IMR-90 (cell line): ENCODE data around the gene FOXP1. TPM values are rescaled to one million over a fixed set of nuclear protein-coding genes. Genes with fewer than 3 reads are reported as not detected.

Source experiments
- ATAC-seq: fragments of 200-7000 bp; cut with Tn5 transposase; 2 replicates; pipeline ENCODE4 v1.9.1; 2020; ENCODE audit warnings: low read depth, mild to moderate bottlenecking, moderate library complexity
- BruUV-seq: library from RNA; stranded (reverse); fragments of 400-500 nt; replicated peaks from 2 replicates; lab custom pipeline; 2021; lab: Mats Ljungman, UMichigan
- CTCF ChIA-PET: fragments of 300-600 bp; formaldehyde crosslinking; extraction: SDS; loops from one replicate; lab custom pipeline; 2021; ENCODE audit warnings: antibody characterized with exemption; lab: Yijun Ruan, JAX
- POLR2A ChIA-PET: fragments of 300-600 bp; sonication (Branson Sonifier 250); formaldehyde crosslinking; loops from one replicate; lab custom pipeline; 2022; ENCODE audit warnings: antibody characterized with exemption; ENCODE audit not compliant: unreplicated experiment; lab: Charles Lee
- DNase-seq: peaks from one replicate; pipeline ENCODE4 v3.0.0; 2013
- H2AFZ ChIP-seq: replicated peaks from 2 replicates; pipeline ENCODE3; 2013; ENCODE audit warnings: low read length, mild to moderate bottlenecking; ENCODE audit not compliant: poor library complexity
- H2AK5ac ChIP-seq: 2 replicates; pipeline ENCODE4 v1.6.1; 2013; ENCODE audit warnings: low read depth, low read length, inconsistent platforms
- H2AK9ac ChIP-seq: replicated peaks from 2 replicates; pipeline ENCODE3; 2013; ENCODE audit warnings: mild to moderate bottlenecking, low read depth, low read length, moderate library complexity; ENCODE audit not compliant: poor library complexity
- H2BK120ac ChIP-seq: 2 replicates; pipeline ENCODE4 v1.6.1; 2013; ENCODE audit warnings: low read depth, low read length, inconsistent platforms
- H2BK15ac ChIP-seq: 3 replicates; pipeline ENCODE4 v1.6.1; 2013; ENCODE audit warnings: low read depth, low read length, inconsistent platforms
- H2BK20ac ChIP-seq: 2 replicates; pipeline ENCODE4 v1.6.1; 2013; ENCODE audit warnings: low read depth, mild to moderate bottlenecking, inconsistent platforms, low read length, moderate library complexity
- H2BK5ac ChIP-seq: 2 replicates; pipeline ENCODE4 v1.6.1; 2013; ENCODE audit warnings: mild to moderate bottlenecking, low read depth, low read length, inconsistent platforms; ENCODE audit not compliant: poor library complexity, severe bottlenecking
- H3K14ac ChIP-seq: replicated peaks from 2 replicates; pipeline ENCODE4 v1.6.1; 2013; ENCODE audit warnings: low read depth, low read length, inconsistent platforms
- H3K18ac ChIP-seq: 2 replicates; pipeline ENCODE4 v1.6.1; 2013; ENCODE audit warnings: low read depth, low read length, control low read depth
- H3K23ac ChIP-seq: 2 replicates; pipeline ENCODE4 v1.6.1; 2013; ENCODE audit warnings: low read depth, low read length, inconsistent platforms
- H3K27ac ChIP-seq: 2 replicates; pipeline ENCODE4 v1.5.1; 2013; ENCODE audit warnings: mild to moderate bottlenecking, control low read depth, low read length; ENCODE audit not compliant: insufficient read depth
- H3K27me3 ChIP-seq: 2 replicates; pipeline ENCODE4 v1.6.1; 2013; ENCODE audit warnings: low read length; ENCODE audit not compliant: control insufficient read depth, insufficient read depth
- H3K36me3 ChIP-seq: 2 replicates; pipeline ENCODE4 v1.6.1; 2013; ENCODE audit warnings: low read length, mixed read lengths; ENCODE audit not compliant: control insufficient read depth, insufficient read depth
- H3K4ac ChIP-seq: 2 replicates; pipeline ENCODE4 v1.6.1; 2013; ENCODE audit warnings: low read depth, low read length, inconsistent platforms
- H3K4me1 ChIP-seq: 2 replicates; pipeline ENCODE4 v1.6.1; 2013; ENCODE audit warnings: low read length, mixed read lengths; ENCODE audit not compliant: control insufficient read depth, insufficient read depth
- H3K4me2 ChIP-seq: 2 replicates; pipeline ENCODE4 v1.6.1; 2013; ENCODE audit warnings: low read depth, mild to moderate bottlenecking, control low read depth, low read length, moderate library complexity
- H3K4me3 ChIP-seq: 2 replicates; pipeline ENCODE4 v1.5.1; 2013; ENCODE audit warnings: low read depth, mild to moderate bottlenecking, control low read depth, low read length, moderate library complexity; ENCODE audit not compliant: insufficient read depth
- H3K56ac ChIP-seq: 2 replicates; pipeline ENCODE4 v1.6.1; 2013; ENCODE audit warnings: low read length, inconsistent platforms; ENCODE audit not compliant: insufficient read depth; ENCODE audit errors: extremely low read depth
- H3K79me1 ChIP-seq, 2 experiments: 2 replicates each; pipeline ENCODE4 v1.6.1; 2013; ENCODE audit warnings: low read length in 2 of 2, inconsistent platforms in 1 of 2, low read depth in 1 of 2
- H3K9ac ChIP-seq: 2 replicates; pipeline ENCODE4 v1.6.1; 2013; ENCODE audit warnings: low read depth, low read length, control low read depth
- H3K9me1 ChIP-seq: 2 replicates; pipeline ENCODE4 v1.6.1; 2013; ENCODE audit warnings: low read length, inconsistent platforms; ENCODE audit not compliant: insufficient read depth
- H3K9me3 ChIP-seq: 2 replicates; pipeline ENCODE4 v1.6.1; 2013; ENCODE audit warnings: low read length; ENCODE audit not compliant: control insufficient read depth, insufficient read depth
- H4K20me1 ChIP-seq: 2 replicates; pipeline ENCODE4 v1.6.1; 2013; ENCODE audit warnings: low read length, inconsistent platforms; ENCODE audit not compliant: insufficient read depth
- H4K5ac ChIP-seq: 2 replicates; pipeline ENCODE4 v1.6.1; 2013; ENCODE audit warnings: mild to moderate bottlenecking, low read depth, low read length, control low read depth
- H4K8ac ChIP-seq, 2 experiments: 2 replicates each; pipeline ENCODE4 v1.6.1; 2013; ENCODE audit warnings: low read depth in 2 of 2, low read length in 2 of 2, control low read depth in 1 of 2, inconsistent platforms in 1 of 2
- H4K91ac ChIP-seq: 2 replicates; pipeline ENCODE4 v1.6.1; 2013; ENCODE audit warnings: low read depth, low read length, inconsistent platforms; ENCODE audit not compliant: insufficient read depth
- BHLHE40 ChIP-seq: fragments of 150-350 bp; IDR thresholded peaks from 2 replicates; pipeline ENCODE4 v1.6.1; 2016; ENCODE audit warnings: mild to moderate bottlenecking, low read depth, low read length
- CEBPB ChIP-seq: IDR thresholded peaks from 2 replicates; pipeline ENCODE4 v1.6.1; 2012; ENCODE audit warnings: low read depth, low read length, improper control_type of control experiment
- CHD1 ChIP-seq: IDR thresholded peaks from 2 replicates; pipeline ENCODE4 v1.6.1; 2012; ENCODE audit warnings: low read depth, low read length, improper control_type of control experiment
- CTCF ChIP-seq: conservative IDR thresholded peaks from 2 replicates; pipeline ENCODE4 v1.5.1; 2012; ENCODE audit warnings: mild to moderate bottlenecking, low read depth, low read length, improper control_type of control experiment
- ELK1 ChIP-seq: fragments of 150-350 bp; IDR thresholded peaks from 2 replicates; pipeline ENCODE4 v1.6.1; 2016; ENCODE audit warnings: low read depth, mild to moderate bottlenecking, low read length, moderate library complexity, borderline replicate concordance
- FOS ChIP-seq: fragments of 150-350 bp; IDR thresholded peaks from 2 replicates; pipeline ENCODE4 v1.6.1; 2016; ENCODE audit warnings: low read depth, low read length
- MAZ ChIP-seq: IDR thresholded peaks from 2 replicates; pipeline ENCODE4 v1.6.1; 2012; ENCODE audit warnings: low read depth, mild to moderate bottlenecking, low read length, improper control_type of control experiment, moderate library complexity, borderline replicate concordance
- MXI1 ChIP-seq: IDR thresholded peaks from 2 replicates; pipeline ENCODE4 v1.6.1; 2012; ENCODE audit warnings: low read depth, mild to moderate bottlenecking, low read length, moderate library complexity, borderline replicate concordance
- NFE2L2 ChIP-seq: fragments of 150-350 bp; IDR thresholded peaks from 2 replicates; pipeline ENCODE4 v1.6.1; 2016; ENCODE audit warnings: low read depth, mild to moderate bottlenecking, low read length
- POLR2A ChIP-seq: IDR thresholded peaks from 2 replicates; pipeline ENCODE4 v1.6.1; 2012; ENCODE audit warnings: mild to moderate bottlenecking, low read depth, low read length
- RAD21 ChIP-seq: IDR thresholded peaks from 2 replicates; pipeline ENCODE4 v1.6.1; 2012; ENCODE audit warnings: low read length, improper control_type of control experiment
- RFX5 ChIP-seq: IDR thresholded peaks from 2 replicates; pipeline ENCODE4 v1.8.0; 2012; ENCODE audit warnings: low read depth, mild to moderate bottlenecking, low read length, moderate library complexity
- SMC3 ChIP-seq: fragments of 150-350 bp; IDR thresholded peaks from 2 replicates; pipeline ENCODE4 v1.6.1; 2016; ENCODE audit warnings: low read depth, mild to moderate bottlenecking, antibody characterized with exemption, low read length, moderate library complexity
- USF2 ChIP-seq: fragments of 150-350 bp; IDR thresholded peaks from 2 replicates; pipeline ENCODE4 v1.6.1; 2017; ENCODE audit warnings: mild to moderate bottlenecking, antibody characterized with exemption, low read length, low read depth
- WGBS, 2 experiments: methylation state at CpG; one replicate each; pipeline versions ENCODE4 v1.1.5 to v1.1.7; 2013; ENCODE audit warnings: missing lambda C conversion rate in 2 of 2; ENCODE audit not compliant: insufficient read length in 1 of 2; ENCODE audit errors: extremely low coverage in 2 of 2; 5-methylcytosine and 5-hydroxymethylcytosine counted together
- dilution Hi-C: fragments of 300-500 bp; cut with HindIII; formaldehyde crosslinking; loops from one replicate; pipeline ENCODE4 v1.14.3; 2018; ENCODE audit warnings: low sequenced_read_pairs; ENCODE audit not compliant: unreplicated experiment
- in situ Hi-C: fragments of 300-500 bp; cut with MboI; formaldehyde crosslinking; loops from 3 replicates; pipeline ENCODE4 v1.14.3; 2019; ENCODE audit warnings: low sequenced_read_pairs, inconsistent platforms, mixed read lengths
- intact Hi-C: fragments of 100-400 bp; cut with micrococcal nuclease; formaldehyde crosslinking; loops from 2 replicates; pipeline ENCODE4 v1.10.0; 2022
- polyA plus RNA-seq, 3 experiments: library from polyadenylated mRNA; depleted of rRNA; stranded (reverse); fragments of >200 nt; gene quantifications; 2 replicates each; pipeline ENCODE4 v1.2.3, GENCODE V29; 2012; ENCODE audit warnings: low replicate concordance in 1 of 3
- total RNA-seq: library from RNA; depleted of rRNA; stranded (reverse); fragments of >200 nt; gene quantifications from 2 replicates; pipeline ENCODE4 v1.2.3, GENCODE V29; 2012

The FOXP1 gene
- total and polyA plus RNA-seq, 2 of the 4 experiments (the other 2 are of a cell fraction): 37.0 to 132 TPM

GRCh38 chr3:71080517-71081083 lies 502.9 kb downstream of the FOXP1 start:
- no peak overlapping the region for H2BK5ac ChIP-seq
- dilution Hi-C loops: no loop called here
- H3K56ac ChIP-seq: no peak overlapping the region
- ChIA-PET CTCF (no interaction called here), POLR2A (interaction anchor here (0.7 kb wide), 1 partner anchor 465 kb away, joined by 3 read pairs; no protein-coding TSS in a partner anchor)
- no peak overlapping the region for H3K4me2 ChIP-seq
- H3K9ac ChIP-seq: no peak overlapping the region
- peak overlapping the region; percentile 24; the same call in 1 of the 2 replicates for H3K23ac ChIP-seq
- H2AK9ac ChIP-seq: no peak overlapping the region
- no peak overlapping the region for H2BK120ac ChIP-seq
- H3K4ac ChIP-seq: no peak overlapping the region
- peak overlapping the region; percentile 45; the same call in 1 of the 2 replicates for H2AK5ac ChIP-seq
- ATAC-seq (no peak), DNase-seq (no peak)
- 0 out of 2 replicates have a peak, but pooled peaks cover 3% of the 10 kb centered on the region for H3K36me3 ChIP-seq
- H4K5ac ChIP-seq: no peak overlapping the region
- no peak overlapping the region for H3K18ac ChIP-seq
- H2BK15ac ChIP-seq: no peak overlapping the region
- peaks cover 19% of the 10 kb centered on the region for H3K9me1 ChIP-seq
- peaks cover 50 to 73% of the 10 kb centered on the region in 2 experiments for H3K79me1 ChIP-seq
- peaks cover 6% of the 10 kb centered on the region; the same call in 1 of the 2 replicates for H4K20me1 ChIP-seq
- H4K91ac ChIP-seq: no peak overlapping the region
- TF ChIP-seq MAZ (no peak), RFX5 (no peak), RAD21 (no peak), CHD1 (no peak), MXI1 (no peak), ELK1 (no peak), USF2 (no peak), POLR2A (no peak), BHLHE40 (no peak), NFE2L2 (no peak), CTCF (no peak), SMC3 (no peak), CEBPB (no peak), FOS (no peak)
- peaks cover 10% of the 10 kb centered on the region for H3K4me1 ChIP-seq
- no peak overlapping the region for H2BK20ac ChIP-seq
- no peak overlapping the region for H3K4me3 ChIP-seq
- WGBS, 2 experiments: 84% methylated on average over 3 of the region's 4 CpGs; no CpG with 5 or more reads in 1 of the 2 experiments
- no peak overlapping the region for H4K8ac ChIP-seq
- in situ Hi-C loops: no loop called here
- H3K27ac ChIP-seq: no peak overlapping the region
- H3K27me3 ChIP-seq: no peaks in the 10 kb centered on the region
- no peak overlapping the region for H2AFZ ChIP-seq
- BruUV-seq: no TSS peak
- intact Hi-C loops: no loop called here
- peak overlapping the region; percentile 48; the same call in 1 of the 2 replicates for H3K14ac ChIP-seq
- no peaks in the 10 kb centered on the region for H3K9me3 ChIP-seq
